GM12878 (cell line): Measurements from ENCODE around the gene DCTN1.

Source experiments
- ZNF207 ChIP-seq: fragments of 450-650 bp; IDR thresholded peaks from 2 replicates; pipeline ENCODE4 v1.6.1; 2014; ENCODE audit warnings: antibody characterized with exemption, mild to moderate bottlenecking, borderline replicate concordance
- TF ChIP-seq, protein P1 (sequence below), 3 experiments: IDR thresholded peaks in 2 of 3; conservative IDR thresholded peaks in 1 of 3; 2 replicates each; pipeline ENCODE4 v1.5.1; 2011; ENCODE audit warnings: low read depth in 3 of 3, low read length in 3 of 3, mild to moderate bottlenecking in 3 of 3, control low read depth in 2 of 3, moderate library complexity in 2 of 3, inconsistent platforms in 1 of 3, mixed read lengths in 1 of 3; ENCODE audit not compliant: control insufficient read depth in 2 of 3, insufficient read depth in 1 of 3; ENCODE audit errors: extremely low read depth in 1 of 3
- TF ChIP-seq, protein P2 (sequence below): IDR thresholded peaks from 2 replicates; pipeline ENCODE4 v1.6.1; 2012; ENCODE audit warnings: mild to moderate bottlenecking, low read depth, low read length

- TF ChIP-seq, protein P1, sequence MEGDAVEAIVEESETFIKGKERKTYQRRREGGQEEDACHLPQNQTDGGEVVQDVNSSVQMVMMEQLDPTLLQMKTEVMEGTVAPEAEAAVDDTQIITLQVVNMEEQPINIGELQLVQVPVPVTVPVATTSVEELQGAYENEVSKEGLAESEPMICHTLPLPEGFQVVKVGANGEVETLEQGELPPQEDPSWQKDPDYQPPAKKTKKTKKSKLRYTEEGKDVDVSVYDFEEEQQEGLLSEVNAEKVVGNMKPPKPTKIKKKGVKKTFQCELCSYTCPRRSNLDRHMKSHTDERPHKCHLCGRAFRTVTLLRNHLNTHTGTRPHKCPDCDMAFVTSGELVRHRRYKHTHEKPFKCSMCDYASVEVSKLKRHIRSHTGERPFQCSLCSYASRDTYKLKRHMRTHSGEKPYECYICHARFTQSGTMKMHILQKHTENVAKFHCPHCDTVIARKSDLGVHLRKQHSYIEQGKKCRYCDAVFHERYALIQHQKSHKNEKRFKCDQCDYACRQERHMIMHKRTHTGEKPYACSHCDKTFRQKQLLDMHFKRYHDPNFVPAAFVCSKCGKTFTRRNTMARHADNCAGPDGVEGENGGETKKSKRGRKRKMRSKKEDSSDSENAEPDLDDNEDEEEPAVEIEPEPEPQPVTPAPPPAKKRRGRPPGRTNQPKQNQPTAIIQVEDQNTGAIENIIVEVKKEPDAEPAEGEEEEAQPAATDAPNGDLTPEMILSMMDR (IDR thresholded peaks at IDR 0.05 in 2 of 3, conservative IDR thresholded peaks at IDR 0.05 in 1 of 3; ENCODE audit: control insufficient read depth in 2 of 3, extremely low read depth in 1 of 3, insufficient read depth in 1 of 3, low read depth in 3 of 3, low read length in 3 of 3) = no peak
- TF ChIP-seq, protein P2, sequence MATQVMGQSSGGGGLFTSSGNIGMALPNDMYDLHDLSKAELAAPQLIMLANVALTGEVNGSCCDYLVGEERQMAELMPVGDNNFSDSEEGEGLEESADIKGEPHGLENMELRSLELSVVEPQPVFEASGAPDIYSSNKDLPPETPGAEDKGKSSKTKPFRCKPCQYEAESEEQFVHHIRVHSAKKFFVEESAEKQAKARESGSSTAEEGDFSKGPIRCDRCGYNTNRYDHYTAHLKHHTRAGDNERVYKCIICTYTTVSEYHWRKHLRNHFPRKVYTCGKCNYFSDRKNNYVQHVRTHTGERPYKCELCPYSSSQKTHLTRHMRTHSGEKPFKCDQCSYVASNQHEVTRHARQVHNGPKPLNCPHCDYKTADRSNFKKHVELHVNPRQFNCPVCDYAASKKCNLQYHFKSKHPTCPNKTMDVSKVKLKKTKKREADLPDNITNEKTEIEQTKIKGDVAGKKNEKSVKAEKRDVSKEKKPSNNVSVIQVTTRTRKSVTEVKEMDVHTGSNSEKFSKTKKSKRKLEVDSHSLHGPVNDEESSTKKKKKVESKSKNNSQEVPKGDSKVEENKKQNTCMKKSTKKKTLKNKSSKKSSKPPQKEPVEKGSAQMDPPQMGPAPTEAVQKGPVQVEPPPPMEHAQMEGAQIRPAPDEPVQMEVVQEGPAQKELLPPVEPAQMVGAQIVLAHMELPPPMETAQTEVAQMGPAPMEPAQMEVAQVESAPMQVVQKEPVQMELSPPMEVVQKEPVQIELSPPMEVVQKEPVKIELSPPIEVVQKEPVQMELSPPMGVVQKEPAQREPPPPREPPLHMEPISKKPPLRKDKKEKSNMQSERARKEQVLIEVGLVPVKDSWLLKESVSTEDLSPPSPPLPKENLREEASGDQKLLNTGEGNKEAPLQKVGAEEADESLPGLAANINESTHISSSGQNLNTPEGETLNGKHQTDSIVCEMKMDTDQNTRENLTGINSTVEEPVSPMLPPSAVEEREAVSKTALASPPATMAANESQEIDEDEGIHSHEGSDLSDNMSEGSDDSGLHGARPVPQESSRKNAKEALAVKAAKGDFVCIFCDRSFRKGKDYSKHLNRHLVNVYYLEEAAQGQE = no peak
- no peak for TF ChIP-seq ZNF207
Observed at GRCh38 chr2:74381751-74382150, 1.6 kb upstream of the DCTN1 start.
